GM12891 (cell line): ENCODE data around the gene OLFML3.

Source experiments
- POLR2A ChIP-seq: IDR thresholded peaks from 2 replicates; pipeline ENCODE4 v1.6.1; 2011; ENCODE audit warnings: low read depth, low read length, control low read depth
- POLR2AphosphoS5 ChIP-seq: IDR thresholded peaks from 2 replicates; pipeline ENCODE4 v1.6.1; 2011; ENCODE audit warnings: low read depth, low read length, control low read depth
- POU2F2 ChIP-seq: IDR thresholded peaks from 2 replicates; pipeline ENCODE4 v1.6.1; 2011; ENCODE audit warnings: low read depth, mild to moderate bottlenecking, control low read depth, low read length, moderate library complexity
- SPI1 ChIP-seq: IDR thresholded peaks from 2 replicates; pipeline ENCODE4 v1.6.1; 2011; ENCODE audit warnings: low read depth, low read length, control low read depth
- TAF1 ChIP-seq: IDR thresholded peaks from 2 replicates; pipeline ENCODE4 v1.6.1; 2011; ENCODE audit warnings: low read depth, low read length, control low read depth

- TF ChIP-seq TAF1 = no peak
- no peak for TF ChIP-seq POLR2AphosphoS5
- TF ChIP-seq POLR2A = no peak
- no peak for TF ChIP-seq SPI1
- no peak for TF ChIP-seq POU2F2
Observed at GRCh38 chr1:113993072-113993471, 13.8 kb downstream of the OLFML3 start.
